DMS153 (cell line): ENCODE measurements around the gene NBEA.
"Not testable (repeated sequence)": the region's sequence is repeated elsewhere in the genome, so short reads cannot be mapped to it uniquely, and the experiment has no call there.

Experiments used
- DNase-seq: peaks from one replicate; lab custom pipeline; 2025; lab: John Stamatoyannopoulos, UW

NBEA gene

DNA sequence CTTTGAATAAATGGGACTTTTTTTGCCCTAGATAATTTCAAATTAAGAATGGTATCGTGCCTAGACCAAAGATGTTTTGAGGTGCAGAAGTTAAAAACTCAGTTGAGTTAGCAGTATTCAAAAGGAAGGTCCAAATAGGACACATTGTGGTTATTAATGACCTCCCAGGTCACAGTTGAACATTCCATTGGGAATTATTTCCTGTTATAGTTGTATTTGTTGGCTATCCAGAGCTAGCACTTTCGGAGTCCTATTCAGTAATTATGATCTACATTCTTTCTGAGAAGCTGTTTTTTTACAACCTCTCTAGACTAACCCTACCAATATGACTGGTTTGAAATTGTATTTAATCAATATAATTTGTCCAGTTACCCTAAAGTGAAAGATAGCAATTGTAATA lies 450.7 kb downstream of the NBEA start:
- no peak for DNase-seq

- no peak for DNase-seq
Observed at GRCh38 chr13:35393886-35394285, 451.8 kb downstream of the NBEA start.

GRCh38 chr13:35408285-35408684 lies 466.2 kb downstream of the NBEA start:
- not testable (repeated sequence) for DNase-seq

DNA sequence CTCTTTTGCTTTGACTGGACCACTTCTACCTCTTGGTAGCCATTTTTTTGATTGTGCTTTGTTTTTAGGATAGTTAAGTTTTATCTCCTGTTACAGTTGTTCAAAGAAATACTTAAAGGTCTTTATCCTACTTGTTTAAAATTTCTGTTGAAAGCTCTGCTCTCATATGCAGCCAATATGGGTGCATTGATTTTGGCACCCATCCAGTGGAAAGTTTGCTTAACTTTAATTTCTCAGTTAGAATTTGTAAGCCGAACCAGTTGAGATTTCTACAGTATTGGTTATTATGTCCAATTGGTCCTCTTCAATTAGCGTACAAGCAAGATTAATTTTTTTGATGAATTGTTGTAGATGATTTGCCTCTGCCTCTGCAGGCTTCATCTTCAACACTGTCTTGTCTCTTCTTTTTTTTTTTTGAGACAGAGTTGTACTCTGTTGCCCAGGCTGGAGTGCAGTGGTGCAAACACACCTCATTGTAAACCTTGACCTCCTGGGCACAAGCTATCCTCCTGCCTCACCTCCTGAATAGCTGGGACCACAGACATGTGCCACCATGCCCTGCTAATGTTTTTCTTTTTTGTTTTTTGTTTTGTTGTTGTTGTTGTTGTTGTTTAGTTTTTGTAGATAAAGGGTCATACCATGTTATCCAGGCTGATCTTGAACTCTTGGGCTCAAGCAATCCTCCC lies 469.1 kb downstream of the NBEA start:
- DNase-seq: no peak

DNA sequence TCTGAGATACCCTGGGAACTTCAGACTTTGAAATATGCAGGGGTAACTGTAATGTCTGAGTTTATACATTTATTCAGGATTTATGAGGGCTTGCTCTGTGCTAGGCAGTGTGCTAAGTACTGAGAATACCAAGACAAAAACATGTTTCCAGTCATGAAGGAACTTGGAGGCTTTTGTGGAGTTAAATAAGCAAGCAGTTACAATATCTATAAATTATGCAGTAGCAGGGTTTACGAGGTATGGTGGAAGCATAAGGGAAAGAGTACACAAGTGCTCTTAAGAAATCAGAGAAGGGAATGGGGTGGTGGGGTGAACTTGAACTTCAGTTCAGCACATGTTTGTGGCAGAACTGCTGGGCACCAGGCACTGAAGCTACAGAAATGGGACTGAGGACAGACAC lies 506.4 kb downstream of the NBEA start:
- DNase-seq: no peak

DNA sequence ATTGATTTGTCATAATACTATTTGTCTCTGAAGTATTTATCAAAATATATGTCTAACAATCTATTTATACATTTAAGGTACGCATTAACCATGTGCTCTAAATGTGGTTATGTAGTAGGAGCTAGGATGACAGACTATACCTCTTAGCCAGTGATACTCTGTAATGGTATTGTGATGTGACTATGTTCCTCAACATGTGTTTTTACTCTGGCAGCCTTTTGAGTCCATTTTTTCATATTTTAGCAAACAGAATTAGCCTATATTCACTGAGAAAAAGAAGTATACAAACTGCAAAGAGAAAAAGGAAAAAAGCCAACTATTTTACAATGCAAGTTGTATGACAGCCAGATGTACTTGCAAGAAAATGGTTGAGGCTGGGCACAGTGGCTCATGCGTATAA lies 507.8 kb downstream of the NBEA start:
- DNase-seq: no peak

GRCh38 chr13:35455022-35455421 lies 513.0 kb downstream of the NBEA start:
- no peak for DNase-seq

DNA sequence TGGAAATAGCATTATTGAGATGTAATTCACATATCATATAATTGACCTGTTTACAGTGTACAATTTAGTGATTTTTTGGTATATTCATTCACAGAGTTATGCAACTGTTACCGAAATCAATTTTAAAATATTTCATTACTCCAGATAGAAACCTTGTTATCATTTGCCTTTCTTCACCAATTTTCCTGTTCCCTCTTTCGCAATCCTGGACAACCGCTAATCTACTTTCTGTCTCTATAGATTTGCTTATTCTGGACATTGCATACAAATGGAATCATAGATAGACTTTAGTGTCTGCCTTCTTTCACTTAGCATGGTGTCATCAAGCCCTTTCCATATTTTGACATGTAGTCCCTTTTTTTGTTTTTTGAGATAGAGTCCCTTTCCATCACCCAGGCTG lies 515.2 kb downstream of the NBEA start:
- DNase-seq: no peak

DNA sequence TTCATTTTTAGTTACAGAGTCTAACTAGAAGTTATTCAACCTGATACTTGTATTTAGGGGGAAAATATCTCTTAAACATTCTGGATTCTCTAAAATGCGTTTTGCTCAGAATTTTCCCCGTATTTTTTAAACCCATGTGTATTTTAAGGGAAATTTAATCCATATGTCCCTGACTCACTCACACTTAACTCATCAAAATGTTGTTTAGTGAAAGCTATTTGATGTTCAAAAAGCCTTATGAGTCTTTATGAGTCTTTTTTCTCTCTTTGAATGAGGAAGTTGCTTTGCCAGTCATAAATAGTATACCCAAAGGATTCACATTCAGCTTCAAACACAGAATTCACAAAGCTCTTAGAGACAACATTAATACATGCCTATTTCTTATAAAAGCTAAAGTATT lies 518.0 kb downstream of the NBEA start:
- DNase-seq: no peak

DNA sequence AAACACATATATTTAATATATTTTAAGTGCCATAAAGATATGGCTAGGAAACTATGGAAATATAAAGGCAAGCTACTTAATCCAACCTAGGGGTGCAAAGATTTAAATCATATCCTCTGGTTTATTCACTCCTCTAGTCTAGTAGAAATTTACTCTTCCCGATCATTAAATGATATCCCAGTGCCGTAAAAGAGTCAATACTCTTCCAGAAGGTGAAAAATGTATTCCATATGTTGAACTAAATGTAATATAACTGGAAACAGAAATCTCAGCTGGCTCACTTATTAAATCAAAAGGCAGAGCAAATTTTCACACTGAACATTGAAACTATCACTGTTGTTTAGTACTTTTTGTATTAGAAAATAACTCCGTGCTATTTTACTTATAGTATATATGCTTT lies 523.3 kb downstream of the NBEA start:
- no peak for DNase-seq

DNA sequence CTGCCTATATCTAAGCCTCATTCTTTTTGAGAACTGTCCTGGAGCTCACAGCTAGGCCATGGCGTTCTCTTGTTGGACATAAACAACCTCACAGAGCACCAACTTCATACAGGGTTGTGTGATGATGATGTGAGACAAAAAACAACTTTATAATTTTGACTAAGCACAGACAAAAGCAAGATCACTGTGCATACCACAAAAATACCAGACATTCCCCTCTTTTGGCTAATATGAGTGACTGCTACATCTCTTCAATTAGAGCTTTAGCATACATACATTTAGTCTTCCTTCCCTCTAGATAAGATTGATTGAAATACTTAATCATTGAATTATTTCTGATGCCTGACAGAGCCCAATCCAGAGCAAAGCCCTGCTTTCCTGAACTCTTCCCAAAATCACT lies 526.1 kb downstream of the NBEA start:
- DNase-seq: no peak

DNA sequence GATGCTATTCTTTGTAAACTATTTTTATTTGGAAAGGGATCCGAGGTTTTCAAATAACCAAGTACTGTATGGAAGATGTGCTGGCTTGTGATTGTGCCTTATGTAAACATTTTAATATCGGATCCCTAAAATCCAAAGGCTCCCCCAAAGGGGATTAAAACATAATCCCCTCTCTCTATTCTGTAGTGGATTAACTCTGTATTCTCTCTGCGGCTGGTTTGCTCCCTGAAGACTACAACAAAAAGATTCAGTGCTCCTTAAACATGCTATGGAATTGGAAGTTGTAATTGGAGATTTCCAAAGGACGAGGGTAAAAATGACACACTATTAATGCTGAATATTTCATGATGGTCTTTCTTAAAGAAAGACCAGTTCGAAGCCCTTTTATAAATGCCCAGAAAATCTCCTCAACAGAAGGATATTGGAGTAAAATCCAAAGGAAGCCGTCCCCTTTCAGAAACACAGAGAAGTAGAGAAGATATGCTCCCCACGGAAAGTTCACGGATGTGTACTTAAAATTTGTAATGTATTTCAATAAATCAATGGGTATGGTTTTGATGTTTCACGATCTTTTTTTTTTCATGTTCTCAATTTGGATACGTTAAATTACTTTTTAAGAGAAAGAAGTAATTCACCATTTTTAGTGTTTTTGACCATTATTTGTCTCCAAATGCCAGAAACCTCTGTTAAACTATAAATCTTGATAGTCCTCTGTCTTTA lies 527.9 kb downstream of the NBEA start:
- no peak for DNase-seq

GRCh38 chr13:35470671-35471661 lies 528.9 kb downstream of the NBEA start:
- DNase-seq: no peak

GRCh38 chr13:35471706-35472322 lies 529.7 kb downstream of the NBEA start:
- DNase-seq: no peak

- DNase-seq: no peak
Observed at GRCh38 chr13:35472323-35472881, 530.3 kb downstream of the NBEA start.

DNA sequence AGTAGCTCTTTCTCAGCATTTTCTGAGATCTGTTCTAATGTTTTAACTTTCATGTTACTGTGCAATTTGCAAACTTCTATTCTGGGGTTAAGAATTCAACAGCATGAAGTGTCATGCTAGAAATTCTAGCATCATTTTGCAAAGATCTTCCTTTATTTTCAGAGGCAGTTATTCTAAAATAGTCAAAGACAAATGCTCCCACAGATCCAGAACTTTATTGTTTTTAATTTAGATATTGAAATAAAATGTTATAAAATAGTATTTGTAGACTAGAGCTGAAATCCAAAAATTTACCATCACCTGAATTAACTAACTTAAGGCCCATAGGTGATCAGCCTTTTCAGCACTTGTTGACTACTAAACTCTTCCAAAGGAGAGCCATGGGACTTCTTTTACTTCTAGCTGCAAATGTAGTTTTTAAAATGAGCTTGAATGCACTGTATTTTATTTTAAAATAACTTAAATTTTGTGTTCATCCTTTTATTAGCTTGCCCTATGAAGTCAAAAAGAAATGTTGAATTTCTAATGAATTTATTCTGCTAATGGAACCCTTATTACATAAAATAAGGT lies 531.2 kb downstream of the NBEA start:
- DNase-seq: no peak

GRCh38 chr13:35473802-35474201 lies 531.7 kb downstream of the NBEA start:
- DNase-seq: no peak

- DNase-seq: no peak
Observed at GRCh38 chr13:35474496-35475211, 532.6 kb downstream of the NBEA start.

- no peak for DNase-seq
Observed at GRCh38 chr13:35475212-35475959, 533.3 kb downstream of the NBEA start.
